GM23338 (cell line): ENCODE measurements around the gene MT2A. TPM values are rescaled to one million over a fixed set of nuclear protein-coding genes. Genes with fewer than 3 reads are reported as not detected.

Experiments used
- ATAC-seq: fragments of 200-7000 bp; cut with Tn5 transposase; 3 replicates; pipeline ENCODE4 v1.9.1; 2020
- DNase-seq: peaks from one replicate; pipeline ENCODE4 v3.0.0-alpha.2; 2015; ENCODE audit warnings: low spot score
- H2AFZ ChIP-seq: fragments of 200-600 bp; sonication (generic); 2 replicates; pipeline ENCODE4 v1.8.0; 2016; ENCODE audit warnings: antibody characterized with exemption, mild to moderate bottlenecking, moderate library complexity
- H3F3A ChIP-seq: fragments of 200-600 bp; sonication (generic); replicated peaks from 2 replicates; pipeline ENCODE4 v1.8.0; 2017; ENCODE audit warnings: antibody characterized with exemption, mixed run types, low read depth
- H3K27ac ChIP-seq: fragments of 200-600 bp; sonication (generic); 2 replicates; pipeline ENCODE4 v1.6.1; 2016; ENCODE audit warnings: low read depth
- H3K27me3 ChIP-seq: fragments of 200-600 bp; sonication (generic); 2 replicates; pipeline ENCODE4 v1.8.0; 2016; ENCODE audit warnings: mild to moderate bottlenecking, mixed run types, moderate library complexity; ENCODE audit not compliant: insufficient read depth
- H3K36me3 ChIP-seq: fragments of 200-600 bp; sonication (generic); 2 replicates; pipeline ENCODE4 v1.8.0; 2016; ENCODE audit warnings: mild to moderate bottlenecking; ENCODE audit not compliant: insufficient read depth
- H3K4me1 ChIP-seq: fragments of 200-600 bp; sonication (generic); 2 replicates; pipeline ENCODE4 v1.8.0; 2016; ENCODE audit warnings: mild to moderate bottlenecking, moderate library complexity; ENCODE audit not compliant: insufficient read depth
- H3K4me2 ChIP-seq: fragments of 200-600 bp; sonication (generic); 2 replicates; pipeline ENCODE4 v1.7.1; 2017; ENCODE audit warnings: mixed run types
- H3K4me3 ChIP-seq: fragments of 200-600 bp; sonication (generic); 2 replicates; pipeline ENCODE4 v1.6.1; 2016; ENCODE audit warnings: mixed run types
- H3K79me2 ChIP-seq: fragments of 200-600 bp; sonication (generic); replicated peaks from 2 replicates; pipeline ENCODE4 v1.8.0; 2017; ENCODE audit warnings: mild to moderate bottlenecking; ENCODE audit not compliant: insufficient read depth
- H3K9me2 ChIP-seq: fragments of 200-600 bp; sonication (generic); 2 replicates; pipeline ENCODE4 v1.8.0; 2017; ENCODE audit not compliant: insufficient read depth
- H4K20me1 ChIP-seq: fragments of 200-600 bp; sonication (generic); replicated peaks from 2 replicates; pipeline ENCODE4 v1.8.0; 2017; ENCODE audit warnings: mild to moderate bottlenecking; ENCODE audit not compliant: insufficient read depth
- H3K27ac Mint-ChIP-seq: 2 replicates; pipeline ENCODE4 v1.8.0; 2020; ENCODE audit warnings: inconsistent platforms, mild to moderate bottlenecking, moderate library complexity, mixed read lengths
- H3K27me3 Mint-ChIP-seq: 3 replicates; pipeline ENCODE4 v1.8.0; 2022; ENCODE audit warnings: low read depth, mild to moderate bottlenecking, moderate library complexity, mixed read lengths, inconsistent platforms; ENCODE audit not compliant: insufficient read depth, poor library complexity
- H3K36me3 Mint-ChIP-seq: 3 replicates; pipeline ENCODE4 v1.8.0; 2021; ENCODE audit warnings: low read depth, mild to moderate bottlenecking, inconsistent platforms, moderate library complexity, mixed read lengths
- H3K4me1 Mint-ChIP-seq: 3 replicates; pipeline ENCODE4 v1.8.0; 2020; ENCODE audit warnings: mild to moderate bottlenecking, inconsistent platforms, mixed read lengths
- H3K4me3 Mint-ChIP-seq: 3 replicates; pipeline ENCODE4 v1.8.0; 2021; ENCODE audit warnings: moderate library complexity, mild to moderate bottlenecking, inconsistent platforms, mixed read lengths
- H3K9me3 Mint-ChIP-seq: 3 replicates; pipeline ENCODE4 v1.8.0; 2020; ENCODE audit warnings: moderate library complexity, mild to moderate bottlenecking, inconsistent platforms, mixed read lengths
- EZH2phosphoT487 ChIP-seq: fragments of 200-600 bp; sonication (generic); IDR thresholded peaks from one replicate; pipeline ENCODE4 v1.8.1; 2018; ENCODE audit warnings: antibody characterized with exemption; ENCODE audit not compliant: unreplicated experiment
- JUNB ChIP-seq: IDR thresholded peaks from one replicate; pipeline ENCODE4 v1.6.1; 2016; ENCODE audit warnings: antibody characterized with exemption; ENCODE audit not compliant: unreplicated experiment
- NANOG ChIP-seq: IDR thresholded peaks from 2 replicates; pipeline ENCODE4 v1.6.1; 2016; ENCODE audit warnings: antibody characterized with exemption, borderline replicate concordance
- POLR2AphosphoS5 ChIP-seq: IDR thresholded peaks from 2 replicates; pipeline ENCODE4 v1.6.1; 2016; ENCODE audit warnings: antibody characterized with exemption, low read depth
- STAT1 ChIP-seq: IDR thresholded peaks from one replicate; pipeline ENCODE4 v1.6.1; 2016; ENCODE audit warnings: antibody characterized with exemption; ENCODE audit not compliant: unreplicated experiment
- polyA plus RNA-seq: library from polyadenylated mRNA; unstranded; fragments of >200 nt; fragmentation: Nextera tagmentation; extraction: Ambion mirVana; gene quantifications from 2 replicates; pipeline ENCODE4 v1.2.1, GENCODE V29; 2016
- total RNA-seq: library from RNA; depleted of rRNA; stranded (reverse); fragments of >200 nt; shearing (Covaris generic); gene quantifications from 2 replicates; pipeline ENCODE4 v1.2.3, GENCODE V29; 2014
- TF ChIP-seq, protein P1 (sequence below): IDR thresholded peaks from 2 replicates; pipeline ENCODE4 v1.6.1; 2016; ENCODE audit warnings: antibody characterized with exemption
- TF ChIP-seq, protein P2 (sequence below), 2 experiments: fragments of 200-600 bp in 1 of 2; sonication (generic) in 1 of 2; conservative IDR thresholded peaks; 2 replicates each; pipeline versions ENCODE4 v1.5.1 to v1.6.1; 2016 to 2017; ENCODE audit warnings: antibody characterized with exemption in 2 of 2, low read depth in 2 of 2, mild to moderate bottlenecking in 2 of 2, moderate library complexity in 1 of 2
- TF ChIP-seq, protein P3 (sequence below): fragments of 250-450 bp; sonication (Bioruptor Pico); IDR thresholded peaks from 2 replicates; pipeline ENCODE4 v1.5.0; 2020; ENCODE audit warnings: mild to moderate bottlenecking, moderate library complexity

The MT2A gene
- total and polyA plus RNA-seq, 2 experiments from 2014 or later, result 13.9 to 243 TPM

DNA sequence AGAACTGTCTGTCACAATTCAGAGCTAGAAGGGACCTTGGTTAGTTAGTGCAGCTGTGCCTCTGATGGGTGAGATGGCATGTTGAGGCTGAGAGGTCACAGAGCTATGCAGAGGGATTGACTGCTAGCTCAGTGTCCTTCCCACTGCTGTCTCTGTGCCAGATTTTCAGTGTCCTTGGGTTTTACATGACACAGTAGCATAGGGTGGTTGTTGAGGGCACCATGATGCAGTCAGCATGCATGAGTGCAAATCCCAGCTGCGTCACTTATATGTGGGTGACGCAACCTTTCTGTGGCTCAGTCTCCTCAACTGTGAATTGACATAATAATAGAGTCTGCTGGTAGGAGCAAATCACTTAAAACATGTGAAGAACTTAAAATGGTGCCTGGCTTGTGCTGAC is 32.8 kb downstream of the MT2A start:
- no peak for ATAC-seq
- Histone ChIP-seq H3F3A (peaks cover 13% of the 10 kb centered on the region; the same call in 1 of the 2 replicates), H3K4me3 (no peak overlapping the region), H3K36me3 (no peaks in the 10 kb centered on the region; the same call in 1 of the 2 replicates), H3K79me2 (no peaks in the 10 kb centered on the region), H3K4me2 (no peak overlapping the region), H2AFZ (no peak overlapping the region), H3K27ac (no peak overlapping the region), H4K20me1 (no peaks in the 10 kb centered on the region; the same call in 1 of the 2 replicates), H3K4me1 (peaks cover 17% of the 10 kb centered on the region; the same call in 1 of the 2 replicates), H3K27me3 (peaks cover 100% of the 10 kb centered on the region), H3K9me2 (no peaks in the 10 kb centered on the region)
- H3K27ac Mint-ChIP-seq, result no peak overlapping the region
- H3K27me3 Mint-ChIP-seq, result peaks cover 99% of the 10 kb centered on the region
- H3K9me3 Mint-ChIP-seq, result no peaks in the 10 kb centered on the region; the same call in 2 of the 3 replicates
- DNase-seq, result no peak
- no peak overlapping the region for H3K4me3 Mint-ChIP-seq
- H3K4me1 Mint-ChIP-seq, result peaks cover 40% of the 10 kb centered on the region
- TF ChIP-seq EZH2phosphoT487 (no peak), NANOG (no peak)
- H3K36me3 Mint-ChIP-seq, result no peaks in the 10 kb centered on the region

DNA sequence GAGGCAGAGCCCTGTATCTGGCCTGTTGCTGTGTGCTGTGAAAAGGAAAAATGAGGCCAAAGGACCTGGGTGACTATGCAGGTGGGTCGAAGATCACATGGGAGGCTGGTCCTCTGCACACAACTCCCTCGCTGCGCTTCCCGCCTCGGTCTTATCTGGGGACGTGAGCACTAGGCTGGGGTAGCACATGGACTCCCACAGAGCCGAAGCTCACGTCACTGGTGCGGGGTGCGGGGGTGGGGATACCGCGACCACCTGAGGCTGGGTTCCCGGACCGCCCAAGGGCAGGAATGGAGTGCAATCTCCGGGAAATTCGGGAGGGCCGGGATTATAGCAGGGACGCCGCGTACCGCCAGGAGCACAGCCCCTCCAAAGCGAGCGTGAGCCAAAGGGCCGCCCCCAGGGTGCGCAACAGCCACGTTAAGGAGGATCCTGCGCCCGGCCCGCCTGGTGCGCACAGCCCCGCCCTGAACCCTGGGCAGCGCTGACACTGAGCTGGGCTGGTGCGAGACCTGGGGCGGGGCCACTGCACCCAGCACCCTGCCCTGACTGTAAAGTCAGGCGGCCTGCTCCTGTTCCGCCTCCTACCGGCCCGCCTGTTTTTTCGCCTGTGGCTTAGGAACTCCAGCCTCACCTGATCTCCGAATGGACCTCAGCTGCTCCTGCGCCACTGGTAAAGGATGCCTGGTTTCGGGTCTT is 34.8 kb downstream of the MT2A start:
- TF ChIP-seq, protein P1, sequence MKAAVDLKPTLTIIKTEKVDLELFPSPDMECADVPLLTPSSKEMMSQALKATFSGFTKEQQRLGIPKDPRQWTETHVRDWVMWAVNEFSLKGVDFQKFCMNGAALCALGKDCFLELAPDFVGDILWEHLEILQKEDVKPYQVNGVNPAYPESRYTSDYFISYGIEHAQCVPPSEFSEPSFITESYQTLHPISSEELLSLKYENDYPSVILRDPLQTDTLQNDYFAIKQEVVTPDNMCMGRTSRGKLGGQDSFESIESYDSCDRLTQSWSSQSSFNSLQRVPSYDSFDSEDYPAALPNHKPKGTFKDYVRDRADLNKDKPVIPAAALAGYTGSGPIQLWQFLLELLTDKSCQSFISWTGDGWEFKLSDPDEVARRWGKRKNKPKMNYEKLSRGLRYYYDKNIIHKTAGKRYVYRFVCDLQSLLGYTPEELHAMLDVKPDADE, result no peak
- TF ChIP-seq STAT1, result no peak
- TF ChIP-seq, protein P2, sequence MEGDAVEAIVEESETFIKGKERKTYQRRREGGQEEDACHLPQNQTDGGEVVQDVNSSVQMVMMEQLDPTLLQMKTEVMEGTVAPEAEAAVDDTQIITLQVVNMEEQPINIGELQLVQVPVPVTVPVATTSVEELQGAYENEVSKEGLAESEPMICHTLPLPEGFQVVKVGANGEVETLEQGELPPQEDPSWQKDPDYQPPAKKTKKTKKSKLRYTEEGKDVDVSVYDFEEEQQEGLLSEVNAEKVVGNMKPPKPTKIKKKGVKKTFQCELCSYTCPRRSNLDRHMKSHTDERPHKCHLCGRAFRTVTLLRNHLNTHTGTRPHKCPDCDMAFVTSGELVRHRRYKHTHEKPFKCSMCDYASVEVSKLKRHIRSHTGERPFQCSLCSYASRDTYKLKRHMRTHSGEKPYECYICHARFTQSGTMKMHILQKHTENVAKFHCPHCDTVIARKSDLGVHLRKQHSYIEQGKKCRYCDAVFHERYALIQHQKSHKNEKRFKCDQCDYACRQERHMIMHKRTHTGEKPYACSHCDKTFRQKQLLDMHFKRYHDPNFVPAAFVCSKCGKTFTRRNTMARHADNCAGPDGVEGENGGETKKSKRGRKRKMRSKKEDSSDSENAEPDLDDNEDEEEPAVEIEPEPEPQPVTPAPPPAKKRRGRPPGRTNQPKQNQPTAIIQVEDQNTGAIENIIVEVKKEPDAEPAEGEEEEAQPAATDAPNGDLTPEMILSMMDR (conservative IDR thresholded peaks at IDR 0.05; ENCODE audit: low read depth in 2 of 2), result peak; percentile 38 to 51
- TF ChIP-seq, protein P3, sequence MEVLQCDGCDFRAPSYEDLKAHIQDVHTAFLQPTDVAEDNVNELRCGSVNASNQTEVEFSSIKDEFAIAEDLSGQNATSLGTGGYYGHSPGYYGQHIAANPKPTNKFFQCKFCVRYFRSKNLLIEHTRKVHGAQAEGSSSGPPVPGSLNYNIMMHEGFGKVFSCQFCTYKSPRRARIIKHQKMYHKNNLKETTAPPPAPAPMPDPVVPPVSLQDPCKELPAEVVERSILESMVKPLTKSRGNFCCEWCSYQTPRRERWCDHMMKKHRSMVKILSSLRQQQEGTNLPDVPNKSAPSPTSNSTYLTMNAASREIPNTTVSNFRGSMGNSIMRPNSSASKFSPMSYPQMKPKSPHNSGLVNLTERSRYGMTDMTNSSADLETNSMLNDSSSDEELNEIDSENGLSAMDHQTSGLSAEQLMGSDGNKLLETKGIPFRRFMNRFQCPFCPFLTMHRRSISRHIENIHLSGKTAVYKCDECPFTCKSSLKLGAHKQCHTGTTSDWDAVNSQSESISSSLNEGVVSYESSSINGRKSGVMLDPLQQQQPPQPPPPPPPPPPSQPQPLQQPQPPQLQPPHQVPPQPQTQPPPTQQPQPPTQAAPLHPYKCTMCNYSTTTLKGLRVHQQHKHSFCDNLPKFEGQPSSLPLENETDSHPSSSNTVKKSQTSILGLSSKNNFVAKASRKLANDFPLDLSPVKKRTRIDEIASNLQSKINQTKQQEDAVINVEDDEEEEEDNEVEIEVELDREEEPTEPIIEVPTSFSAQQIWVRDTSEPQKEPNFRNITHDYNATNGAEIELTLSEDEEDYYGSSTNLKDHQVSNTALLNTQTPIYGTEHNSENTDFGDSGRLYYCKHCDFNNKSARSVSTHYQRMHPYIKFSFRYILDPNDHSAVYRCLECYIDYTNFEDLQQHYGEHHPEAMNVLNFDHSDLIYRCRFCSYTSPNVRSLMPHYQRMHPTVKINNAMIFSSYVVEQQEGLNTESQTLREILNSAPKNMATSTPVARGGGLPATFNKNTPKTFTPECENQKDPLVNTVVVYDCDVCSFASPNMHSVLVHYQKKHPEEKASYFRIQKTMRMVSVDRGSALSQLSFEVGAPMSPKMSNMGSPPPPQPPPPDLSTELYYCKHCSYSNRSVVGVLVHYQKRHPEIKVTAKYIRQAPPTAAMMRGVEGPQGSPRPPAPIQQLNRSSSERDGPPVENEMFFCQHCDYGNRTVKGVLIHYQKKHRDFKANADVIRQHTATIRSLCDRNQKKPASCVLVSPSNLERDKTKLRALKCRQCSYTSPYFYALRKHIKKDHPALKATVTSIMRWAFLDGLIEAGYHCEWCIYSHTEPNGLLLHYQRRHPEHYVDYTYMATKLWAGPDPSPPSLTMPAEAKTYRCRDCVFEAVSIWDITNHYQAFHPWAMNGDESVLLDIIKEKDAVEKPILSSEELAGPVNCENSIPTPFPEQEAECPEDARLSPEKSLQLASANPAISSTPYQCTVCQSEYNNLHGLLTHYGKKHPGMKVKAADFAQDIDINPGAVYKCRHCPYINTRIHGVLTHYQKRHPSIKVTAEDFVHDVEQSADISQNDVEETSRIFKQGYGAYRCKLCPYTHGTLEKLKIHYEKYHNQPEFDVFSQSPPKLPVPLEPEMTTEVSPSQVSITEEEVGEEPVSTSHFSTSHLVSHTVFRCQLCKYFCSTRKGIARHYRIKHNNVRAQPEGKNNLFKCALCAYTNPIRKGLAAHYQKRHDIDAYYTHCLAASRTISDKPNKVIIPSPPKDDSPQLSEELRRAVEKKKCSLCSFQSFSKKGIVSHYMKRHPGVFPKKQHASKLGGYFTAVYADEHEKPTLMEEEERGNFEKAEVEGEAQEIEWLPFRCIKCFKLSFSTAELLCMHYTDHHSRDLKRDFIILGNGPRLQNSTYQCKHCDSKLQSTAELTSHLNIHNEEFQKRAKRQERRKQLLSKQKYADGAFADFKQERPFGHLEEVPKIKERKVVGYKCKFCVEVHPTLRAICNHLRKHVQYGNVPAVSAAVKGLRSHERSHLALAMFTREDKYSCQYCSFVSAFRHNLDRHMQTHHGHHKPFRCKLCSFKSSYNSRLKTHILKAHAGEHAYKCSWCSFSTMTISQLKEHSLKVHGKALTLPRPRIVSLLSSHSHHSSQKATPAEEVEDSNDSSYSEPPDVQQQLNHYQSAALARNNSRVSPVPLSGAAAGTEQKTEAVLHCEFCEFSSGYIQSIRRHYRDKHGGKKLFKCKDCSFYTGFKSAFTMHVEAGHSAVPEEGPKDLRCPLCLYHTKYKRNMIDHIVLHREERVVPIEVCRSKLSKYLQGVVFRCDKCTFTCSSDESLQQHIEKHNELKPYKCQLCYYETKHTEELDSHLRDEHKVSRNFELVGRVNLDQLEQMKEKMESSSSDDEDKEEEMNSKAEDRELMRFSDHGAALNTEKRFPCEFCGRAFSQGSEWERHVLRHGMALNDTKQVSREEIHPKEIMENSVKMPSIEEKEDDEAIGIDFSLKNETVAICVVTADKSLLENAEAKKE (CRISPR knock-in tag), result no peak
- TF ChIP-seq POLR2AphosphoS5, result no peak
- no peak for TF ChIP-seq JUNB
- Mint-ChIP-seq H3K27me3 (peaks cover 98% of the 10 kb centered on the region), H3K4me3 (peak overlapping the region; percentile 64), H3K4me1 (peaks cover 34% of the 10 kb centered on the region), H3K9me3 (no peaks in the 10 kb centered on the region), H3K27ac (no peak overlapping the region), H3K36me3 (no peaks in the 10 kb centered on the region)
- Histone ChIP-seq H3K9me2 (no peaks in the 10 kb centered on the region), H3K27ac (no peak overlapping the region), H3K36me3 (no peaks in the 10 kb centered on the region), H3K4me2 (peak overlapping the region; percentile 84), H3K79me2 (no peaks in the 10 kb centered on the region), H3K4me3 (peak overlapping the region; percentile 61), H3F3A (peaks cover 13% of the 10 kb centered on the region; the same call in 1 of the 2 replicates), H2AFZ (peak overlapping the region; percentile 84), H3K4me1 (peaks cover 17% of the 10 kb centered on the region; the same call in 1 of the 2 replicates), H3K27me3 (peaks cover 100% of the 10 kb centered on the region), H4K20me1 (no peaks in the 10 kb centered on the region)
- ATAC-seq (peak; percentile 79), DNase-seq (peak; percentile 79)
